ENCODE results near the gene ADD1.
"Not testable (repeated sequence)": the region's sequence is repeated elsewhere in the genome, so short reads cannot be mapped to it uniquely, and the experiment has no call there.

The ADD1 gene

DNA sequence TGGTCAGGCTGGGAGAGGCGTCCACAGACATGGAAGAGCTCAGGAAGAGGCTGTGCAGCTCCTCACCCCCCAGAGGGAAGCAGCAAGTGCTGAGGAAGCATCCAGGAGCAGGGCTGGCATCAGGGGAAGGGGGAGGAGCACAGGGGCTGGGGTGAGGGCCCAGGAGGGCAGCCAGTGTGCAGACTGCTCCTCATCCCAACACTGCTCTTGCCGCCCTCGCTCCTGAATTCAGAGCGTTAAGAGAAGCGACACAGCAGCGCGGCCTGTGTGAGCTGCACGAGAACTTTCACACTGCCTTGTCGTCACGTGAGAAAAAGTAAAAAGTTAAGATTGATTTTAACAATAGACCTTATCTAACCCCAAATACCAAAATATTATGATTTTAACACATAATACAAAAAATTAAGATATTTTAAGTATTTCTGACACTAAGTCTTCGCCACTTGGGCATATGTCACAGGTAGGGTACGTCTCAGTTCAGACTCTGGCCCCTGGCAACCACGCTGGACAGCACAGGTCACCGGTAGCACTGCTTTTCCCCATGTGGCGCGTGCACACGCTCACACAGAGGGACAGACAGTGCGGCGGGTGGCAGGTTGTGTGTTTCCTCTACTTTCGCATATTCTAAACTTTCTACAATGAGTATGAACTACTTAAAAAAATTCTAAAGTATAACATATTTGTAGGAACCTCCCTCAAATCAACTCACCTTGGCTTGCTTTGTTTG lies 99.9 kb downstream of the ADD1 start:
- TF ChIP-seq, protein P1, sequence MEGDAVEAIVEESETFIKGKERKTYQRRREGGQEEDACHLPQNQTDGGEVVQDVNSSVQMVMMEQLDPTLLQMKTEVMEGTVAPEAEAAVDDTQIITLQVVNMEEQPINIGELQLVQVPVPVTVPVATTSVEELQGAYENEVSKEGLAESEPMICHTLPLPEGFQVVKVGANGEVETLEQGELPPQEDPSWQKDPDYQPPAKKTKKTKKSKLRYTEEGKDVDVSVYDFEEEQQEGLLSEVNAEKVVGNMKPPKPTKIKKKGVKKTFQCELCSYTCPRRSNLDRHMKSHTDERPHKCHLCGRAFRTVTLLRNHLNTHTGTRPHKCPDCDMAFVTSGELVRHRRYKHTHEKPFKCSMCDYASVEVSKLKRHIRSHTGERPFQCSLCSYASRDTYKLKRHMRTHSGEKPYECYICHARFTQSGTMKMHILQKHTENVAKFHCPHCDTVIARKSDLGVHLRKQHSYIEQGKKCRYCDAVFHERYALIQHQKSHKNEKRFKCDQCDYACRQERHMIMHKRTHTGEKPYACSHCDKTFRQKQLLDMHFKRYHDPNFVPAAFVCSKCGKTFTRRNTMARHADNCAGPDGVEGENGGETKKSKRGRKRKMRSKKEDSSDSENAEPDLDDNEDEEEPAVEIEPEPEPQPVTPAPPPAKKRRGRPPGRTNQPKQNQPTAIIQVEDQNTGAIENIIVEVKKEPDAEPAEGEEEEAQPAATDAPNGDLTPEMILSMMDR (IDR thresholded peaks at IDR 0.05; ENCODE audit: low read depth, low read length), result no peak
- H3K4me3 ChIP-seq (ENCODE audit: low read depth, low read length), result no peak overlapping the region

DNA sequence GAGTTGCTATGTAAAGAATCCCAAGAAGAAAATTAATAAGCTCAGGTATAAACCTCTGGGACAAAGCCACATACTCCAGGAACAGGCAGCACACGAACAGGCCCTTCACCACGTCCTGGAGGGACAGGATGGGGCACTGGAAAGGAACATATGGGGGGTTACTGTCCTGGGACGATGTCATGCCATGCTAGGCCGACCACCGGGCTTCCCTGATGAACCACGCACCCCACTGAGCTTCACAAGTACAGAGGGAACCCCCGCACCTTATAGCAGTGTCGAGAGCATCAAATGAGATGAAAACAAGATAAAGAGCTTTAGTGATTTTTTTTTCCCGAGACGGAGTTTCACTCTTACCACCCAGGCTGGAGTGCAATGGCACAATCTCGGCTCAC lies 100.4 kb downstream of the ADD1 start:
- TF ChIP-seq, protein P1 (IDR thresholded peaks at IDR 0.05; ENCODE audit: low read depth, low read length), result no peak
- no peak overlapping the region for H3K4me3 ChIP-seq (ENCODE audit: low read depth, low read length)

DNA sequence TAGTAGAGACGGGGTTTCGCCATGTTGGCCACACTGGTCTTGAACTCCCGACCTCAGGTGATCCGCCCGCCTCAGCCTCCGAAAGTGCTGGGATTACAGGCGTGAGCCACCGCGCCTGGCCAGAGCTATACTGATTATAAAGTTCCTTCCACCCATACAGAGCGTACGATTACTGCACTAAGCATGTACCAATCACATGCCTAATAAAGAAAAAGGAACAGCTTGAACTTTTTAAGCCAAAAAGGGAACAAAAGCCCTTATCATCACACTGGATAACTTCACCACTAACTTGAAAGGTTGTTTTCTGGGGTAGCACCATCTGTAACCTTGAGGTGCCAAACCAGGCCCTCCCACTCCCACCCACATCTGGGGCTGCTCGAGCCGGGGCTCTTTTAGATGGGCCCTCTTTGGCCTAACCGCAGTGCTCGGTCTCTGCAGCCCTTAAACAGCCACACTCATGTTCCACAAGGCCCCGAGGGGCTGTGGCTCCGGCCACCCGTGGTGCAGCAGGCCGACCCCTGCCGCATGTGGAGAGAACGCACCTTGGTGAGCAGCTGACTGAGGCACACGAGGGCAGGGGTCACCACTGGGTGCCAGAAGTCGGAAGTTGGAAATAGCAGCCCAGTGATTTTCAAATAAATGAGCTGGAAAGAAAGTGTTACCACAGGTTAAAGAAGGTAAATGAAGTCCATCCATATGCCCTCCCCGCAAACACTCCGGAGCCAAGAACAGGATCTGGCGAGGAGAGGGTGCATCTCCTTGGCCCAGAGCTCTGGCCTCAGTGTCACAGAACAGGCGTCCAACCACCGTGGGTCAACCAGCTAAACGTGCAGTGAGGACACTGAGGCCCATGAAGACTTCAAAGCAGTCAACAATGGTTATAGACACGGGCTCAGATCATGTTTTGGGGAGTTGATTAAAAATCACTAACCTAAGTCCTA lies 101.2 kb downstream of the ADD1 start:
- H3K4me3 ChIP-seq (ENCODE audit: low read depth, low read length), result no peak overlapping the region
- TF ChIP-seq, protein P1 (IDR thresholded peaks at IDR 0.05; ENCODE audit: low read depth, low read length), result no peak

DNA sequence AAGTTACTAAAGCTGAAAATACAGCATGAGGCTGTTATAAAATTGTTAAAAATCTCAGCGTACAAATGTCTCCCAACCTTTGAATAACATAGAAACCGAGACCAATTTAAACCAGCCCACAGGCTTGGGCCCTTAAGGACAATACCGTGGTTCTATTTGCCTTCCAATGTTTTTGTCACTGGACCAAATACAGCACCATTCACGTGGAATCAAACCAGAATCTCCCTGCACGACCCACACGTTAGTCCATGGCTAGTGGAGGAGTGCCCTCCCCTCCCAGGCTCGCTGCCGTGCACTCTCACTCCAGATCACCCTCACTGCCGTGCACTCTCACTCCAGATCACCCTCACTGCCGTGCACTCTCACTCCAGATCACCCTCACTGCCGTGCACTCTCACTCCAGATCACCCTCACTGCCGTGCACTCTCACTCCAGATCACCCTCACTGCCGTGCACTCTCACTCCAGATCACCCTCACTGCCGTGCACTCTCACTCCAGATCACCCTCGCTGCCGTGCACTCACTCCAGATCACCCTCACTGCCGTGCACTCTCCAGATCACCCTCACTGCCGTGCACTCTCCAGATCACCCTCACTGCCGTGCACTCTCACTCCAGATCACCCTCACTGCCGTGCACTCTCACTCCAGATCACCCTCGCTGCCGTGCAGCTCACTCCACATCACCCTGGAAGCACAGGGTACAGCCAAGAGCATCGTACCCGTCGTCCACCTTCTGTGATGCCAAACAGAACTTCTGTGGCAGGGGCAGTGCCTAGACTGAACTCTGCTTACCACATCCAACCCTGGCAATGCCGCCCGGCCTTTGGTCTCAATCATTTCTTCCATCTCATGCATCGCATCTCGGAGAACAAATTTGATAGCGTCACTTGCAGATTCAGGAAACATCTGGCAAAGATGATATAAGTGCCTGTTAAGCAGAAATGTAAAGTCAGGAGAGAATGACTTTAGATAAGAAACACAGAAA lies 102.3 kb downstream of the ADD1 start:
- H3K4me3 ChIP-seq (ENCODE audit: low read depth, low read length), result not testable (repeated sequence)

DNA sequence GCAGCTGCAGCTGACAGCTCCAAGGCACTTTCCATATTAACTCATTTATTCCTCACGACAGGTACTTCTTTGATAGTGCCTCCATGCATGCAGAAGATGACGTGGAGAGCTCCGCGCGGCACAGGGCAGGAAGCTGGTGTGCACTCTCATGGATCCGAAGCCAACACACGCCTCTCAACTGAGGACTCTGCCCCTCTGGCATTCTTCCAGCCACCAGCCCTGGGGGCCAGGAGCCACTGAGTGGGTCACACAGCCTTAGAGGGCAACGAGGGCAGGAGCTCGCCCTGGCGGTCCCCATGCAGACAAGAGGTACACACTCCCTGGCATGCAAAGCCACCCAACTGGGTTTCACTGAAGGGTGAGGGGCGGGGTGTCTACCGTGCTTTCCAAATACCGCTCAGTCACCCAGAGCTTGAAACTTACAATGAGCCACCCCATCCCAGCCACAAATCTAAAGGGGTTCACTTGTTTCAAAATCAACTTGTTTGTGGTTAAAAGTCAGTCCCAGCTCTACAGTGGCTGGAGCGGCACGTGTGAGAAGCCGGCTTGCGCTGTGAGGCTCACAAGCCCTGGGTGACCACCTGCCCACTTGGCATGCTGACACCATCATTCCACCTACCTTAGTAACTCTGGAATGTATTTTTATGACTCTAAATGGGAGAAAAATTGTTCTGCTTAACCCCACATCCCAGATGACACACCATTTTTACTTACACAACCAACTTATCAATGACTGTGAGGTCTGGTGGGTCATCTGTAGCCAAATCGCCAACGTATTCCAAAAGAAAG lies 103.4 kb downstream of the ADD1 start:
- no peak overlapping the region for H3K4me3 ChIP-seq (ENCODE audit: low read depth, low read length)
- TF ChIP-seq, protein P1 (IDR thresholded peaks at IDR 0.05; ENCODE audit: low read depth, low read length), result no peak

DNA sequence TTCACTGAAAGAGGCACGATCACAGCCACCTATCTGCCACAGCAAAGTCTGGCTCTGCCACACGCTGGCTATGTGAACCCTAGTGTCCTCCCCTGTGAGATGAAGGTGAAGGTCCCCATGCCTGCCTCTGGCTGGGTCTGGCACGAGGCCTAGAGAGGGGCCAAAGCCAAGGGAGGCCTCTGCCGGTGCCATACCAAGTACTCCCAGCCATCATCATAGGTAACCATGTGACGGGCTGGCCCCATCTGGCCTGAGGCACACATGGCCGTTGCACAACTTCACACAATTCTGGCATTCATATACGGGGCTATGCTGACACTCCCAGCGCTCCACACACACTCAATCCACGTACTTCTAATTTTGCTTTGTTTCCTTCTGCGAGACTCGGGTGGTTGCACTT lies 104.3 kb downstream of the ADD1 start:
- TF ChIP-seq, protein P1 (IDR thresholded peaks at IDR 0.05; ENCODE audit: low read depth, low read length), result no peak
- no peak overlapping the region for H3K4me3 ChIP-seq (ENCODE audit: low read depth, low read length)
